SW 1271 (cell line): ENCODE results near the gene LGALS7.
"Not testable (repeated sequence)": the region's sequence is repeated elsewhere in the genome, so short reads cannot be mapped to it uniquely, and the experiment has no call there.

ENCODE experiments used
- DNase-seq, 2 experiments: peaks; one replicate each; lab custom pipeline; 2025; lab: John Stamatoyannopoulos, UW

Gene LGALS7

GRCh38 chr19:38770949-38771275 lies 2.4 kb downstream of the LGALS7 start:
- not testable (repeated sequence) for DNase-seq

DNA sequence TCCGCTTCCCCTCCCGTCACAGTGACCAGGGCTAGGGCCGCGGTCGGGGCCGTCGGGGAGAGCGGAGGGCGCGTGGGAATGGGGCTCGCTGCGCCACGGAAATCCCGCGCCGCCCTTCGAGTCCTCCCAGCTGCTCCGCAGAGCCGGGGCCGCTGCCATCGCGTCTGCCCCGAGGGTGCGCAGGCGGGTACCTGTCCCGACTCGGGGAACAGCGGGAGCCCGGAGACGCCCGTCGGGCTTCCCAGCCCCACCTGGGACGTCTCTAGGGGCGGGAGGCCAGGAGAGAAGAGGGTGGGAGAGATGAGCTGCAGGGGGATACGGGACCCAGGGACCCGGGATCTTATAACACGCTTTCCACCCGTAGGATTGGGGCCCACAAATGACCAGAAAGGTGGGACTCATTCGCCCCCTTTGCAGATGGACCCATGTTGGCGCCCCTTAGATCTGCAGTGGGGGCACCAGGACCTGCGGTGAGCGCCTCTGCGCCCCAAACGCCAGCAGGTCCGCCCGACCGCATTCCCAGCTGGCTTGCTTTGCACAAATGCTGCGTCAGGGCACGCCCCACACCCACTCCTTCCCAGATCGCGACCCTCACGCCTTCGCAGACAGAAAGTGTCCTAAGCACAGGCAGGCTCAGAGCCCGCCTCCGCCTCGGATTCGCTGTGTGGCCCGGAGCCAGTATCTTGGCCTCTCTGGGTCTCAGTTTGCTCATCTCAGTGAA lies 2.9 kb downstream of the LGALS7 start:
- DNase-seq: not testable (repeated sequence)

DNA sequence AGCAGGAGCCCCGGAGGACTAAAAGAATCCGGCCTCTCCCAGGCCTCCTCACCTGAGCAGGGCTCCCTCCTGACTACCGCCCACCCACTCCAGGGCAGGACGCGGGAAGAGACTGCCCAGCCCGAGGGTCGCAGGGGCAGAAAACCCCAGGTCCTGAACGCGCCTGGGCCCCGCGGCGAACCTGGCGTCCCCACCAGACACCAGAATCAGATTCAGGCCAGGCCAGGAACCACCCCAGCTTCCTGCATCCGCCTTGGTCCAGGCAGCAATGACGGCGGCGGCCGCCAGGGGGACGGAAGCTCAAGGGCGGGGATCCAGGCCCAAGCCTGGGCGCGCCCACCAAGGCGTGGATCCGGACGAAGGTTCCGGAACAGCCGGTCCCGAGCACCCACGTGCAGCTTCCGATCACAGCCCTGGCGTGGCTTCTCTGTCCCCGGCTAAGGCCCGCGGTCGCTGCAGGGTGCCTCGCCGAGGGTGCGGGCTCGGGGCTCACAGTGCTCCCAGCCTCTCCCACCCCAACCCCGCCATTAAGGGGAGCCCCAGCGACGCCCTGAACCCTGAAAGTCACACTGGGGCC lies 3.6 kb downstream of the LGALS7 start:
- DNase-seq: peak in 1 of 2 experiments; percentile 13

GRCh38 chr19:38766276-38767047 lies 6.9 kb downstream of the LGALS7 start:
- no peak for DNase-seq

DNA sequence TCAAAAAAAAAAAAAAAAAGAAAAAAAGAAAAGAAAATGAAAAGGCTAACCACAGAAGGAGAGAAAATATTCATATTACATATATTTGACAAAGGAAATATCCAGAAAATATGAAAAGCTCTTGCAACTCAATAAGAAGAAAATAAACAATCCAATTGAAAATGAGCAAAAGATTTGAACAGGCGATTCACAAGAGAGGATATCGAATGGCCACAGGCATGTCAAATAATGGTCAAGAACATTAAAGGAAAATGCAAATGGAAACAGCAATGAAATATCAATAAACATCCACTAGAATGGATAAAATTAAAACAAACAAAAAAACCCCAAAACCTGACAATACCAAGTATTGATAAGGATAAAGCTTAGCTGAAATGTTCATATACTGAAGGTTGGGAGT lies 8.1 kb downstream of the LGALS7 start:
- DNase-seq: no peak

- no peak for DNase-seq
These were observed 9.5 kb downstream of the LGALS7 start for GRCh38 chr19:38763795-38764220.

GRCh38 chr19:38761884-38762389 lies 11.4 kb downstream of the LGALS7 start:
- not testable (repeated sequence) for DNase-seq

GRCh38 chr19:38760805-38761517 lies 12.4 kb downstream of the LGALS7 start:
- not testable (repeated sequence) for DNase-seq

- no peak for DNase-seq
These were observed 13.7 kb downstream of the LGALS7 start for GRCh38 chr19:38759590-38760003.

DNA sequence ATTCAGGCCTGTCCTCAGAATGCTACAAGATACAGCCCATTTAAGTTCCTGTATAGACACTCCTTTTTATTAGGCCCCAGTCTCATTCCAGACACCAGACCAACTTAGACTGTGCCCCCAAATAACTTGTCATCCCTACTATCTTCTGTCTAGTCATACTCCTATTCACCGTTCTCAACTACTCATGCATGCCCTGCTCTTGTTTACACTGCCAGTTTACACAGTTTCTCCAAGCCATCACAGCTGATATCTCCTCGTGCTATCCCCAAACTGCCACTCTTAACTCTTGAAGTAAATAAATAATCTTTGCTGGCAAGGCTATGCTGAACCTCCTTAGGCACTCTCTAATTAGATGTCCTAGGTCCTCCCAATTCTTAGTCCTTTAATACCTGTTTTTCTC lies 19.1 kb downstream of the LGALS7 start:
- not testable (repeated sequence) for DNase-seq

- DNase-seq: not testable (repeated sequence)
These were observed 19.5 kb downstream of the LGALS7 start for GRCh38 chr19:38753783-38754182.

DNA sequence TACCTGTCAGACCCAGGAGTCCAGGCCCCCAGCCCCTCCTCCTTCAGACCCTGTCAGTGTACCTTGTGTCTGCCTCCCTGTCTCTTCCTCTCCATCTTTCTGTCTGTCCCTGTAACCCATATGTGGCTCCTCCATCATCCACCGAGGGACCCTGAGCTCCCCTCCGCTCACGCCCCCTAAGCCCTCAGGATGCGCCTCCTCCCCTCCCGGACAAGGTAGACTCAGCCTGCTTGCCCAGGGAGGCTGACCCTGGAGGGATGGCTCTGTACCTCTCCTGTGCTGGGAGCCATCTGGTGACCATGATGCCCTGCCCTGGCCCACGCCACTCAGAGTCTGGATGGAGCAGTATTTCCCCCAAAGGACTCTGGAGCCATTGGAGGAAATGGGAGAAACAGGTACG lies 28.0 kb downstream of the LGALS7 start:
- no peak for DNase-seq

DNA sequence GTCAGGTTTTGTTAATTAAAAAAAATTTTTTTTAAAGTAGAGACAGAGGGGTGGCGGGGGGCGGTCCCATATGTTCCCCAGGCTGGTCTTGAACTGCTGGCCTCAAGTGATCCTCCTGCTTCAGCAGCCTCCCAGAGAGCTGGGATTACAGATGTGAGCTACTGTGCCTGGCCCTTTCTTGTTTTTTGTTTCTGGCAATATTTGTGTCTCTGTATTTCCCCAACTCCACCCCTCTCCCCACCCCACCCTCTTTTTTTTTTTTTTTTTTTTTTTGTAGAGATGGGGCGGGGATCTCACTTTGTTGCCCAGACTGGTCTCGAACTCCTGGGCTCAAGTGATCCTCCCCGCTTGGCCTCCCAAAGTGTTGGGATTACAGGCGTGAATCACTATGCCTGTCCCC lies 28.4 kb downstream of the LGALS7 start:
- no peak for DNase-seq

GRCh38 chr19:38744298-38744681 lies 29.0 kb downstream of the LGALS7 start, which contains the start of gene CAPN12:
CAPN12 (minus strand) TSS chr19:38744474; CDS start chr19:38744165, 309 bp downstream.
- DNase-seq: no peak

GRCh38 chr19:38743394-38744297 lies 29.7 kb downstream of the LGALS7 start:
- DNase-seq: no peak

GRCh38 chr19:38742906-38743305 lies 30.4 kb downstream of the LGALS7 start:
- no peak for DNase-seq

GRCh38 chr19:38742296-38742695 lies 31.0 kb downstream of the LGALS7 start:
- no peak for DNase-seq

DNA sequence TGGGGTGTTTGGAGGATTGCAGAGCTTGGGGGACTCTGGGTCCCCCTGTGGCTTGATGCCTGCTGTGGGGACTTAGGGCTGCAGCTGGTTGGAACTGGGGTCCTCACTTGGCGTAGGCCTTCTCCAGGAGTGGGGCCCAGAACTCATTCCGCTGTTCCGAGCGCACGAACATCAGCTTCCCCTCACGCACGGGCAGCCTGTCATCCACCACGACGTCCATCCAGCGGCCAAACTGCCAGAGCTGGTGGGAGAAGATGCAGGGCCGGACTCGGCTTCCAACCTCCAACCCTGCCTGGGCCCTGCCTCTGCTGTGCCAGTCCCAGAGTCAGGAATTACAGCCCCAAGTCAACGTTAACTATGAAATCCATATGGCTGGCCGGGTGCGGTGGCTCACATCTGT lies 31.6 kb downstream of the LGALS7 start:
- DNase-seq: no peak

GRCh38 chr19:38740932-38741331 lies 32.4 kb downstream of the LGALS7 start:
- no peak for DNase-seq

- no peak for DNase-seq
These were observed 33.1 kb downstream of the LGALS7 start for GRCh38 chr19:38740257-38740592.
